ENCODE data around the gene ATF7IP2.

Gene ATF7IP2

GRCh38 chr16:10376229-10376628 is 9.6 kb upstream of the ATF7IP2 start:
- Histone ChIP-seq H3K27me3 (ENCODE audit: control insufficient read depth, insufficient read depth, low read length, poor library complexity, severe bottlenecking) (no peaks in the 10 kb centered on the region), H3K36me3 (ENCODE audit: control insufficient read depth, insufficient read depth, low read length) (no peaks in the 10 kb centered on the region), H3K4me1 (ENCODE audit: control insufficient read depth, insufficient read depth, low read length) (no peaks in the 10 kb centered on the region), H3K9me3 (ENCODE audit: control insufficient read depth, low read length) (no peaks in the 10 kb centered on the region), H3K4me3 (ENCODE audit: insufficient read depth, low read depth, low read length) (no peak overlapping the region), H3K27ac (ENCODE audit: insufficient read depth, low read depth, low read length, poor library complexity, severe bottlenecking) (no peak overlapping the region)
- 80 to 88% methylated on average over 1 of the region's 1 CpG for WGBS, 2 experiments

GRCh38 chr16:10383626-10384025 is 2.2 kb upstream of the ATF7IP2 start:
- no peaks in the 10 kb centered on the region for H3K27me3 ChIP-seq (ENCODE audit: control insufficient read depth, insufficient read depth, low read length, poor library complexity, severe bottlenecking)
- 85 to 92% methylated on average over 3 of the region's 3 CpGs for WGBS, 2 experiments

GRCh38 chr16:10386517-10387100 is 748 bp downstream of the ATF7IP2 start:
- H3K27ac ChIP-seq (ENCODE audit: insufficient read depth, low read depth, low read length, poor library complexity, severe bottlenecking), result no peak overlapping the region
- H3K4me3 ChIP-seq (ENCODE audit: insufficient read depth, low read depth, low read length), result peak overlapping the region; percentile 80
- 2% methylated on average over 12 to 13 of the region's 14 CpGs for WGBS, 2 experiments
- no peaks in the 10 kb centered on the region for H3K27me3 ChIP-seq (ENCODE audit: control insufficient read depth, insufficient read depth, low read length, poor library complexity, severe bottlenecking)
- peaks cover 6% of the 10 kb centered on the region for H3K4me1 ChIP-seq (ENCODE audit: control insufficient read depth, insufficient read depth, low read length)
- no peaks in the 10 kb centered on the region for H3K9me3 ChIP-seq (ENCODE audit: control insufficient read depth, low read length)
- no peaks in the 10 kb centered on the region for H3K36me3 ChIP-seq (ENCODE audit: control insufficient read depth, insufficient read depth, low read length)

More at GRCh38 chr16:10383626-10384025, 2.2 kb upstream of the ATF7IP2 start:
- no peak overlapping the region for H3K4me3 ChIP-seq (ENCODE audit: insufficient read depth, low read depth, low read length)
- no peaks in the 10 kb centered on the region for H3K9me3 ChIP-seq (ENCODE audit: control insufficient read depth, low read length)
- no peaks in the 10 kb centered on the region for H3K36me3 ChIP-seq (ENCODE audit: control insufficient read depth, insufficient read depth, low read length)
- peaks cover 6% of the 10 kb centered on the region for H3K4me1 ChIP-seq (ENCODE audit: control insufficient read depth, insufficient read depth, low read length)
- H3K27ac ChIP-seq (ENCODE audit: insufficient read depth, low read depth, low read length, poor library complexity, severe bottlenecking), result no peak overlapping the region

DNA sequence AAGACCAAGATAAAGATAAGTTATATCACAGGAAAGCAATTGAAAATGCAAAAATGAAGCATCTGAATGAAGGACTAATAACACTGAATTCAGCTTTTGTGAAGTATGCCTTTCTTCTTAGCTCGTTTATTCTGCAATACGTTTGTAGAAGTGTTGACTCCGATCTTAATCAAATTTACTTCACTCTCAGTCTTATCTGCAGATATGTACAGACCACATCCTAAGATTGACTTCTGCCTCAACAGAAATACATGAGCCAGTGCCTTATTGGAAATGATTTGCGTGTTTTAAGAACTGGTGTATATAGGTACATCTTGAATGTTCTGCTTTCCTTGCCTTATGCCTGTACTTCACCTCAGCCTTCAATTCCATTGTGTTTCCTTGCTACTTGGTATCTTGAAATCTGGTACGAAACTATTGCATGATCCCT is 1.3 kb downstream of the ATF7IP2 start:
- H3K27ac ChIP-seq (ENCODE audit: insufficient read depth, low read depth, low read length, poor library complexity, severe bottlenecking), result no peak overlapping the region
- no peaks in the 10 kb centered on the region for H3K36me3 ChIP-seq (ENCODE audit: control insufficient read depth, insufficient read depth, low read length)
- no peaks in the 10 kb centered on the region for H3K27me3 ChIP-seq (ENCODE audit: control insufficient read depth, insufficient read depth, low read length, poor library complexity, severe bottlenecking)
- peak overlapping the region; percentile 80 for H3K4me3 ChIP-seq (ENCODE audit: insufficient read depth, low read depth, low read length)
- no peaks in the 10 kb centered on the region for H3K9me3 ChIP-seq (ENCODE audit: control insufficient read depth, low read length)
- H3K4me1 ChIP-seq (ENCODE audit: control insufficient read depth, insufficient read depth, low read length), result peaks cover 6% of the 10 kb centered on the region
- 77 to 78% methylated on average over 5 of the region's 5 CpGs for WGBS, 2 experiments

GRCh38 chr16:10388988-10389387 is 3.1 kb downstream of the ATF7IP2 start:
- Histone ChIP-seq H3K4me1 (ENCODE audit: control insufficient read depth, insufficient read depth, low read length) (peaks cover 6% of the 10 kb centered on the region), H3K27me3 (ENCODE audit: control insufficient read depth, insufficient read depth, low read length, poor library complexity, severe bottlenecking) (no peaks in the 10 kb centered on the region), H3K27ac (ENCODE audit: insufficient read depth, low read depth, low read length, poor library complexity, severe bottlenecking) (no peak overlapping the region), H3K4me3 (ENCODE audit: insufficient read depth, low read depth, low read length) (no peak overlapping the region), H3K9me3 (ENCODE audit: control insufficient read depth, low read length) (no peaks in the 10 kb centered on the region), H3K36me3 (ENCODE audit: control insufficient read depth, insufficient read depth, low read length) (no peaks in the 10 kb centered on the region)
- 74% methylated on average over 5 of the region's 5 CpGs for WGBS, 2 experiments

DNA sequence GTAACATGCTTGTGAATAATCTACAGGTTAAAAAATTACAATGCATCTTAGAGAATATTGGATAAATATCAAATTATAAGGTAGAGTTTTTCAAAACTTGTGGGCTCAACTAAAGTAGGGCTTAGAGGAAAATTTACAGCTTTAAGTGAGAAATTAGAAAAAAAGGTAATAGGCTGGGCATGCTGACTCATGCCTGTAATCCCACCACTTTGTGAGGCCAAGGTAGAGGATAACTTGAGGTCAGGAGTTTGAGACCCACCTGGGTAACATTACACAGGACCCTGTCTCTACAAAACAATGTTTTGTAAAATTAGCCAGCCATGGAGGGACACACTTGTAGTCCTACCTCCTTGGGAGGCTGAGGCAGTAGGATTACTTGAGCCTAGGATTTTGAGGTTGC is 4.5 kb downstream of the ATF7IP2 start:
- no peaks in the 10 kb centered on the region for H3K36me3 ChIP-seq (ENCODE audit: control insufficient read depth, insufficient read depth, low read length)
- H3K4me3 ChIP-seq (ENCODE audit: insufficient read depth, low read depth, low read length), result no peak overlapping the region
- H3K9me3 ChIP-seq (ENCODE audit: control insufficient read depth, low read length), result no peaks in the 10 kb centered on the region
- H3K4me1 ChIP-seq (ENCODE audit: control insufficient read depth, insufficient read depth, low read length), result peaks cover 6% of the 10 kb centered on the region
- no peak overlapping the region for H3K27ac ChIP-seq (ENCODE audit: insufficient read depth, low read depth, low read length, poor library complexity, severe bottlenecking)
- no peaks in the 10 kb centered on the region for H3K27me3 ChIP-seq (ENCODE audit: control insufficient read depth, insufficient read depth, low read length, poor library complexity, severe bottlenecking)

DNA sequence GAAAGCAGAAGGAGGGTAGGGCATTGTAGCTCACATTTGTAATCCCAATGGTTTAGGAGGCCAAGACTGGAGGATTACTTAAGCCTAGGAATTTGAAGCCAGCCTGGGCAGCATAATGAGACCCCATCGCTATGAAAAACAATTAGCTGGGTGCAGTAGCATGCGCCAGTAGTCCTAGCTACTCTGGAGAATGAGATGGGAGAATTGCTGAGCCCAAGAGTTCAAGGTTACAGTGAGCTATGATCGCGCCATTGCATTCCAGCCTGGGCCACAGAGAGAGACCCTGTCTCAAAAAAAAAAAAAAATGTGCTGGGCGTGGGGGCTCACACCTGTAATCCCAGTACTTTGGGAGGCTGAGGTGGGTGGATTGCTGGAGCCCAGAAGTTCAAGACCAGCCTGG is 5.0 kb downstream of the ATF7IP2 start:
- Histone ChIP-seq H3K9me3 (ENCODE audit: control insufficient read depth, low read length) (no peaks in the 10 kb centered on the region), H3K4me1 (ENCODE audit: control insufficient read depth, insufficient read depth, low read length) (peaks cover 6% of the 10 kb centered on the region), H3K36me3 (ENCODE audit: control insufficient read depth, insufficient read depth, low read length) (no peaks in the 10 kb centered on the region), H3K27ac (ENCODE audit: insufficient read depth, low read depth, low read length, poor library complexity, severe bottlenecking) (no peak overlapping the region), H3K27me3 (ENCODE audit: control insufficient read depth, insufficient read depth, low read length, poor library complexity, severe bottlenecking) (no peaks in the 10 kb centered on the region), H3K4me3 (ENCODE audit: insufficient read depth, low read depth, low read length) (no peak overlapping the region)
- 90 to 94% methylated on average over 5 of the region's 5 CpGs for WGBS, 2 experiments

DNA sequence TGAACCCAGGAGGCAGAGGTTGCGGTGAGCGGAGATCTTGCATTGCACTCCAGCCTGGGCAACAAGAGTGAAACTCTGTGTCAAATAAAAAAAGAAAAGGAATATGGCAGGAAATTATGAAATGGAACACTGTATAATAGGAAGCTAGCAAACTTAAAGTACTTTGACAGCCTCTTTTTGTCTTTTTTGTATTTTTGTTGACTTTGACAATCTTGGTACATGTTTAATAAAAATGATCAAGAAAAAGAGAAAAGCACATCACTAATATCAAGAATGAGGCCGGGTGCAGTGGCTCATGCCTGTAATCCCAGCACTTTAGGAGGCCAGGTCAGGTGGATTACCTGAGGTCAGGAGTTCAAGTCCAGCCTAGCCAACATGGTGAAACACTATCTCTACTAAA is 5.5 kb downstream of the ATF7IP2 start:
- 93 to 95% methylated on average over 3 of the region's 3 CpGs for WGBS, 2 experiments
- no peaks in the 10 kb centered on the region for H3K27me3 ChIP-seq (ENCODE audit: control insufficient read depth, insufficient read depth, low read length, poor library complexity, severe bottlenecking)
- H3K9me3 ChIP-seq (ENCODE audit: control insufficient read depth, low read length), result no peaks in the 10 kb centered on the region
- H3K36me3 ChIP-seq (ENCODE audit: control insufficient read depth, insufficient read depth, low read length), result no peaks in the 10 kb centered on the region
- H3K27ac ChIP-seq (ENCODE audit: insufficient read depth, low read depth, low read length, poor library complexity, severe bottlenecking), result no peak overlapping the region
- no peak overlapping the region for H3K4me3 ChIP-seq (ENCODE audit: insufficient read depth, low read depth, low read length)
- peaks cover 6% of the 10 kb centered on the region for H3K4me1 ChIP-seq (ENCODE audit: control insufficient read depth, insufficient read depth, low read length)

- 87 to 100% methylated on average over 1 of the region's 1 CpG for WGBS, 2 experiments
- Histone ChIP-seq H3K27ac (ENCODE audit: insufficient read depth, low read depth, low read length, poor library complexity, severe bottlenecking) (no peak overlapping the region), H3K27me3 (ENCODE audit: control insufficient read depth, insufficient read depth, low read length, poor library complexity, severe bottlenecking) (no peaks in the 10 kb centered on the region), H3K9me3 (ENCODE audit: control insufficient read depth, low read length) (no peaks in the 10 kb centered on the region), H3K4me1 (ENCODE audit: control insufficient read depth, insufficient read depth, low read length) (no peaks in the 10 kb centered on the region), H3K4me3 (ENCODE audit: insufficient read depth, low read depth, low read length) (no peak overlapping the region), H3K36me3 (ENCODE audit: control insufficient read depth, insufficient read depth, low read length) (no peaks in the 10 kb centered on the region)
Observed at GRCh38 chr16:10402975-10403374, 17.1 kb downstream of the ATF7IP2 start.

DNA sequence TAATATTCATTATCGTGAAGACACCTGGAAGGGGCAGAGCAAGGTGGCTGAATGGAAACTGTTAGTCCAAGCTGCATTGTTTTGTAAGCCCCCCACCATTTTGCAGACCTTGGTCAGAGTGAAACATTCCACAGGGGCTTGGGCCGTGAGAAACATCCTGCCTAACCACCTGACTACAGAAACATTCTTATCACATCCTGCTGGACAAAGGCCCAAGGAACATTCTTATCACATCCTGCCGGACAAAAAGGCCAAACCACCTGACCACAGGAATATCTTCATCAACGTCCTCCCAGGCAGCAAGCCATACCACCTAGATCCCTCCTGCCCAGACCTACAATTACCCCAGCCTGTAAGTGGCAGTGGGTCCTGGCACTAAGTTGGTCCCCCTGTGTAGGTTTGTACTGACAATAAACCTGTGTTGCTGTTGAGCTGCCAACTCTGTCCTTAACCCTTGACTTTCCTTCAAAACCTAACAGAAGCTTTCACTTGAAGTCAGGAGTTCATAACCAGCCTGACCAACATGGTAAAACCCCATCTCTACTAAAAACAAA is 19.6 kb downstream of the ATF7IP2 start:
- no peaks in the 10 kb centered on the region for H3K36me3 ChIP-seq (ENCODE audit: control insufficient read depth, insufficient read depth, low read length)
- H3K27ac ChIP-seq (ENCODE audit: insufficient read depth, low read depth, low read length, poor library complexity, severe bottlenecking), result no peak overlapping the region
- no peak overlapping the region for H3K4me3 ChIP-seq (ENCODE audit: insufficient read depth, low read depth, low read length)
- H3K9me3 ChIP-seq (ENCODE audit: control insufficient read depth, low read length), result peaks cover 3% of the 10 kb centered on the region
- WGBS, 2 experiments, result 90 to 91% methylated on average over 4 of the region's 4 CpGs
- H3K27me3 ChIP-seq (ENCODE audit: control insufficient read depth, insufficient read depth, low read length, poor library complexity, severe bottlenecking), result no peaks in the 10 kb centered on the region
- H3K4me1 ChIP-seq (ENCODE audit: control insufficient read depth, insufficient read depth, low read length), result no peaks in the 10 kb centered on the region

All from ectodermal cell (in vitro differentiated cells).